Adrenal gland (tissue), 5 donors: ENCODE results near the gene ATP11B.

Source experiments
- POLR2A ChIP-seq, 2 donors: fragments of 450-650 bp; IDR thresholded peaks; one replicate each; pipeline ENCODE4 v1.6.1; 2017; ENCODE audit warnings: antibody characterized with exemption in 2 of 2, mild to moderate bottlenecking in 2 of 2, moderate library complexity in 1 of 2
- TF ChIP-seq, protein P1 (sequence below), 6 experiments: fragments of 450-650 bp in 4 of 6; fragments of 200-600 bp in 2 of 6; sonication (generic) in 1 of 6; IDR thresholded peaks; 1 replicate in 5 of 6; 2 replicates in 1 of 6; pipeline versions ENCODE4 v1.5.1 to v1.8.0; 2016 to 2021; ENCODE audit warnings: antibody characterized with exemption in 6 of 6, mild to moderate bottlenecking in 2 of 6, moderate library complexity in 1 of 6
- donor health status: DM: no; HTN: no; CAD: no.

DNA sequence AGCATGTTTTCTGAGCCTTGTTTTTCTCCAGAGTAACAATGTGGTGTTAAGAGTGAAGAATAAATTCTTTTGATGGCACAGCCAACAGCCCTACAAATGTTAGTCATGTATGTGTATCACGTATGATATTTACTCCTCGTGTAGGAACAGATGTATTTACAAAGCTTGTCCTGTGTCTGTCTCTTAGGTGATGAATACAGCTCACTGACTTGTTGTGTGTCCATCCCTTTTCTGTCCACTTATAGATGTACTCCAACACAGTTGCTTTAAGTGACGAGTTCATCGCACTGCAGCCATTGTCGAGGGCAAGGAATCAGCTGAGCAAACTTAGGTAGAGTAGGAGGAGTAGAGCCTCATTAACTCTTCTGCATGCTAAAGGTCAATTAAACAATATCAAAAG is 108.9 kb downstream of the ATP11B start:
- no peak for TF ChIP-seq POLR2A (IDR thresholded peaks at IDR 0.05)
- TF ChIP-seq, protein P1, sequence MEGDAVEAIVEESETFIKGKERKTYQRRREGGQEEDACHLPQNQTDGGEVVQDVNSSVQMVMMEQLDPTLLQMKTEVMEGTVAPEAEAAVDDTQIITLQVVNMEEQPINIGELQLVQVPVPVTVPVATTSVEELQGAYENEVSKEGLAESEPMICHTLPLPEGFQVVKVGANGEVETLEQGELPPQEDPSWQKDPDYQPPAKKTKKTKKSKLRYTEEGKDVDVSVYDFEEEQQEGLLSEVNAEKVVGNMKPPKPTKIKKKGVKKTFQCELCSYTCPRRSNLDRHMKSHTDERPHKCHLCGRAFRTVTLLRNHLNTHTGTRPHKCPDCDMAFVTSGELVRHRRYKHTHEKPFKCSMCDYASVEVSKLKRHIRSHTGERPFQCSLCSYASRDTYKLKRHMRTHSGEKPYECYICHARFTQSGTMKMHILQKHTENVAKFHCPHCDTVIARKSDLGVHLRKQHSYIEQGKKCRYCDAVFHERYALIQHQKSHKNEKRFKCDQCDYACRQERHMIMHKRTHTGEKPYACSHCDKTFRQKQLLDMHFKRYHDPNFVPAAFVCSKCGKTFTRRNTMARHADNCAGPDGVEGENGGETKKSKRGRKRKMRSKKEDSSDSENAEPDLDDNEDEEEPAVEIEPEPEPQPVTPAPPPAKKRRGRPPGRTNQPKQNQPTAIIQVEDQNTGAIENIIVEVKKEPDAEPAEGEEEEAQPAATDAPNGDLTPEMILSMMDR (IDR thresholded peaks at IDR 0.05): no peak
